GM19452 (cell line): ENCODE measurements around the gene KDM2B.

Source experiments
- ATAC-seq: cut with Tn5 transposase; IDR thresholded peaks from one replicate; pipeline ENCODE4 v1.9.1; 2021; ENCODE audit not compliant: unreplicated experiment

The KDM2B gene

GRCh38 chr12:121466794-121467637 is 113.8 kb downstream of the KDM2B start:
- peak; percentile 83 for ATAC-seq

DNA sequence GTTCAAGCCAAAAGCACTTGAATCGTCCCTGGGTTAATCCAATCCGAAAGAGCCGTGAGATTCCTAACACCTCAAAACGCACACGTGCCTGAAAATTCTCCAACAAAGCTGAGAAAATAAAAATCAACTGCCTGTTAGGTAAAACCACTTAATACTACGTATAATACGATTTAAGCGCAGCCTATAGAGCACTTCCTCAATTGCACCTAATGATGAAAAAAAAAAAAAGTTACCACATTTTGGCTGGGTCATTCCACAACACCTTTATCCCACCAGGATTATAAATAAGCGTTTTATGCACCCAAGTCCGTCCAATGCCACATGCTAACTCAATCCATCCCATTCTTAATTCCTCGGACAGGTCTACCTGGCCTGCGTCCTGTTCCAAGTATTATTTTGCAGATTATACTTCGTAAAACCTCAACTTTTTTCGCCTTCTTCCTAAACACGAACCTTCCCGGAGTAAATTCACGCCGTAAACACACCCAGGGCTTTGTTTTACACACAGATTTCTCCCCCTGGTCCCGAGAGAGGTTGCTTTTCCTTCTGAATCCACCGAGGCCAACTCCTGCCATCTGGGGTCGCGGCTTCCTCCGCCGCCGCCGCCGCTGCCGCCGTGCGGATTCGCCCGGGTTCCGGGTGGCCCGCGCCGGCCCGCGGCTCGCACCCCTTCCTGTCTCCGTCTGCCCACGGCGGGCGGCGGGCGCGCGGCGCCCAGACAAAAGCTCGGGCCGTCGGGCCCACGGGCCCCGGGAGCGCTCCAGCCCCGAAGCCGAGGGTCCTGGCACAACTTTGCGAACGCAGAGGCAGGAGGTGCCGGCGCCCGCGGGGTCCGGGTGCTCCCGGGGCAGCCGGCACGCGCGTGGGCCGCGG is 114.7 kb downstream of the KDM2B start:
- ATAC-seq: peak; percentile 9

- ATAC-seq: no peak
Measured at GRCh38 chr12:121464331-121464730, 116.5 kb downstream of the KDM2B start.

GRCh38 chr12:121461048-121461447 is 119.8 kb downstream of the KDM2B start:
- no peak for ATAC-seq

DNA sequence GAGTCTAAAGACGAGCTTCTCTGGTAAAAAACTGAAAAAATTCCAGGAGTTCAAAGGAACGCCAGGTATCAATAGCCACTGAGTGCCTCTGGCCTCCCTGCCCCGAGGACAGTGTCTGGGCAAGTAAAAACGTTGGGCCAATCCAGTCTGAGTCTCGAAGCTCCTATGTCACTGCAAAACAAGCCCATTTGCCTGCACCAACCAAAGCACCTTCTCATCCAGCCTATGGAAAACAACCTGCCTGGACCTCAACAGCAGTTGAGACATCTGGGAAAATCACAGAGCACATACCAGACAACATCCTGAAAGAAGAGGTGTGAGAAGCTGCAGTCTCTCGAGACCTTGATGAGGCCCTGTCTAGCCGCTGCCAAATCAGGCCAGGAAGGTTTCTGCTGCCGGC is 124.3 kb downstream of the KDM2B start:
- ATAC-seq: no peak

- ATAC-seq: no peak
Measured at GRCh38 chr12:121455766-121456420, 124.9 kb downstream of the KDM2B start.

- no peak for ATAC-seq
Measured at GRCh38 chr12:121454921-121455320, 125.9 kb downstream of the KDM2B start.

- no peak for ATAC-seq
Measured at GRCh38 chr12:121453629-121454028, 127.2 kb downstream of the KDM2B start.

- ATAC-seq: no peak
Measured at GRCh38 chr12:121452985-121453360, 127.8 kb downstream of the KDM2B start.

DNA sequence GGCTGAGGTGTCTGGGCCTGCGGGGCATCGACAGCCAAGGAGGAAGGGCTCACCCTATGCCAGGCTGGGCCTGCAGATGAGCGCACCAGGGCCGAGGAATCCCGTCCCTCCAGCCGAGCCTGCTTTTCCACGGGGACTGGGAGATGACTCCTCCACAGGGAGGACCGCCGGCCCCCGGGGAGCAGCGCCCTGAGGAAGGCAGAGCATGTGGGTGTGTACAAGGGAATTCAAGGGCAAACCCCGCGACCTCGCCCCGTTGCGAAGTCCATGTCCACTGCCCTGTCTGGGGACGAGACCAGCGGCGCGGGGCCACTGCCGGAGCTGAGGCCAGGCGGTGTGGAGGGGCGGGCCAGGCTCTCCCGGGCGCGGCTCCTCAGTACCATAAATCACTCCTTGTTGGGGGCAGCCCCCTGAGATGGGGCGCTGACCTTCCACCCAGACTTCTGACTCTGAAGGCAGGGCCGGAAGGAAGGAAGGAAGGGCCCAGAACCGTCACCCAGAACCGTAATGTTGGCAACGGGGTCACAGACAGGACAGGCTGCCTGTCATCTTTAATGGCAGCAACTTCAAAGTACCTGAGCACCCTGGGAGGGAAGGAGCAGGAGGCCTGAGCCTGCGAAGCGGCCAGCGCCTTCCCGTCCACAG is 128.4 kb downstream of the KDM2B start:
- no peak for ATAC-seq

- ATAC-seq: no peak
Measured at GRCh38 chr12:121451961-121452339, 128.9 kb downstream of the KDM2B start.

- no peak for ATAC-seq
Measured at GRCh38 chr12:121448771-121449315, 132.0 kb downstream of the KDM2B start.

GRCh38 chr12:121446750-121447149 is 134.1 kb downstream of the KDM2B start:
- ATAC-seq: no peak

DNA sequence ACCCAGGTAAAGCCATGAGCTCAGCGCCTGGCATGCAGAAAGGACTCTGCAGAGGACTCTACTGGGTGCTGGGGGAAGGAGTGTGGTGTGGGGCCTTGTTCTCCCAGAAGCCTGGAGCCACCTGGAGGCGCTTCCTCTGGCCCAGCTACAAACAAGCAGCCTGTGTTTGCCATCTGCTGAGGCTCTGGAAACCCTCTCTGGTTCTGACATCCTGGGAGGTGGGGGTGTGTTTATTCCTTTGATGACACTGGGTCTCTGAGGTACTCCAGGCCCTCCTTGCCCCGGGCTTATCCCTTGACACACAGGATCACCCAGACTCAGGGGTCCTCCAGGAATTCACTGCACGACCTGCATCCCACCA is 136.0 kb downstream of the KDM2B start:
- ATAC-seq: no peak

DNA sequence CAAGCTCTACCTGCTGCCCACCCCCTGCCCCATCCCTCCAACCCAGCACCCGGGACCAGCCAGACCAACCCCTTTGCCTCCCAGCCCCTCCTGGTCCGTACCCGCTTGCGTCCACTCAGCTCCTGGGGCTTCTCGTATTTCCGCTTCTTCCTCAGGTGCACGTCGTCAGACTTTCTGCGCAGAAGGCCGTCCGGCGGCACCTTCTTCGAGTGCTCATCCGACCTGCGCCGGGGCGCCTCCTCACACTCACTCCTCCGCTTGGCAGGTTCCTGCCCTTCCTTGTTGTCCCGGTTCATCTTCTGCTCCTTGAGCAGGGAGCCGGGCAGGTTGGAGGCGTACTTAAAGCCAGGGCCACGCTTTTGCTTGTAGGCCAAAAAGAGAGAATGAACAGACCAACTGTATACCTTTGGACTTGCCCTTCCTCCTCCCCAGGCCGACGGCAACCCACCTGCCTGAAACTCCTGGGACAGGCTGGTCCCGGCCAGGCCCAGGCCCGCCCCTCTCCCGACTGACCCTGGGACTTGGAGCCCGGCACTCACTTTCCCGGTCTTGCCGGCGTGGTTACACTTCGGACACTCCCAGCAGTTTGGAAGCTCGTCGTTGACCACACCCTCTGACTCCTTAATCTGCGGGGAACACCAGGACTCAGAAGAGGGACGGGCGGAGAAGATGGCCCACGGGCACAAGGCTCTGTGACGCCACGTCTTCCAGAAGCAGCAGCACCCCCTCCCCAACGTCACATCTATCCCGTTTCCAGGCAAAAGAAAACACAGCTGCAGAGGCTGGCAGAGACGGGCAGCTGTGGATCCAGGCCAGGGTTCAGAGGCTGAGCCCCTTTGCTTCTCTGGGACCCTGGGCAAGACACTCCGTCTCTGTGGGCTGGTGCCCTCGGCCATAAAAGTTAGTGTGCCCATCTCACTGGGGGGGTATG is 136.6 kb downstream of the KDM2B start:
- ATAC-seq: no peak

GRCh38 chr12:121443193-121443870 is 137.5 kb downstream of the KDM2B start:
- ATAC-seq: no peak

DNA sequence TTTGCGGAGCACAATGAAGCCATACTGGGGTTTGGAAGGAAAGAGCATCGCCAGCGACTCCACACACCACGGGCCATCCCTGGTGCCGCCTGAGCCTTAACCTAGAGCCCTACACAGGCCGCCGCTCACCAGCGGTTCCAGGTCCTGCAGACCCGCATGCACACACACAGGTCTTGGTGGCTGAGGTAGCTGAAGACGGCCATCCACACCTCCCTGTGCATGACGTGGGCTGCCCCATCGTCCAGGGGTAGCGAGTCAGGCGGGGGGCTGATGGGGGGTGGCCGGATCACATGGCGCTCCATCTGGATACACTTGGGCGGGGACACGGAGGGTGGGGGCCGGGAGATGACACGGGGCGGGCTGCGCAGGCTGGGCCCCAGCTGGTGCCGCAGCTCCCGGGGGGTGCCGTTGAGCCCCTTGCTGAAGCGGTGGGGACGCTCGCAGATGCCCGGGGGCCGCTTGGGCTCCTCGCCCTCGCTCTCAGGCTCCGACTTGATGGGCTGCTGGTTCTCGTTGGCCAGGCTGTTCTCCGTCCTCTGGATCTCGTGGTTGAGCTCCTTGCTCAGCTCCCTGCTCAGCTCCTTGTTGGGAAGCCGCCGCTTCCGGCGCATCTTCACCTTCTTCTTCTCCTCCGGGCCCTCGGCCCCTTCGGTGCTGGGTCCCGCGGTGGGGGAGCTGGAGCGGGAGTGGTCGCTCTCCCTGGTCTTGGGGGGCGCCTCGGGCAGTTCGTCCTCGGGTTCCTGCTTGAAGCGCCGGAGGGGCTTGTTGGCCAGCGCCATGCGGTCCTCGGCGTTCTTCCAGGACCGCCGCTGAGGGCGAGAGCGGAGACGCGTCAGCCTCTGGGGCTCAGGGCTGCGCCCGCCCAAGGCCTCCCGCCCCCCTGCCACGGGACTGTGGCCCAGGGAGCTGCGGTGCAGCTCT is 138.5 kb downstream of the KDM2B start:
- ATAC-seq: no peak

- ATAC-seq: no peak
Measured at GRCh38 chr12:121441555-121441954, 139.3 kb downstream of the KDM2B start.
